Mesenchymal stem cell (in vitro differentiated cells and primary cell): ENCODE results near the gene RERE.

ENCODE experiments used
- DNase-seq: peaks from one replicate; pipeline ENCODE4 v3.0.0-alpha.2; 2013
- H2AFZ ChIP-seq: one replicate; pipeline ENCODE4 v1.6.1; 2013; ENCODE audit warnings: low read depth, mild to moderate bottlenecking, control low read depth, inconsistent platforms, low read length, moderate library complexity
- H2AK5ac ChIP-seq: 2 replicates; pipeline ENCODE4 v1.6.1; 2013; ENCODE audit warnings: low read length, moderate library complexity, mild to moderate bottlenecking, inconsistent platforms; ENCODE audit not compliant: severe bottlenecking
- H2BK120ac ChIP-seq: one replicate; pipeline ENCODE4 v1.6.1; 2013; ENCODE audit warnings: low read depth, mild to moderate bottlenecking, inconsistent platforms, low read length, moderate library complexity
- H2BK12ac ChIP-seq, 2 experiments: one replicate each; pipeline ENCODE4 v1.6.1; 2013; ENCODE audit warnings: inconsistent platforms in 2 of 2, low read length in 2 of 2, mild to moderate bottlenecking in 2 of 2, moderate library complexity in 2 of 2, control low read depth in 1 of 2
- H2BK15ac ChIP-seq: one replicate; pipeline ENCODE4 v1.6.1; 2013; ENCODE audit warnings: mild to moderate bottlenecking, low read depth, inconsistent platforms; ENCODE audit not compliant: poor library complexity, severe bottlenecking
- H2BK5ac ChIP-seq: 2 replicates; pipeline ENCODE4 v1.6.1; 2013; ENCODE audit warnings: low read depth, mild to moderate bottlenecking, low read length, control low read depth, inconsistent platforms; ENCODE audit not compliant: poor library complexity, severe bottlenecking
- H3K14ac ChIP-seq, 2 experiments: one replicate each; pipeline ENCODE4 v1.6.1; 2013; ENCODE audit warnings: inconsistent platforms in 2 of 2, low read length in 2 of 2, control low read depth in 1 of 2, mild to moderate bottlenecking in 1 of 2, moderate library complexity in 1 of 2
- H3K18ac ChIP-seq, 2 experiments: one replicate each; pipeline ENCODE4 v1.6.1; 2013; ENCODE audit warnings: inconsistent platforms in 2 of 2, low read length in 2 of 2, control low read depth in 1 of 2, low read depth in 1 of 2, mild to moderate bottlenecking in 1 of 2
- H3K23ac ChIP-seq, 2 experiments: one replicate each; pipeline ENCODE4 v1.6.1; 2013; ENCODE audit warnings: inconsistent platforms in 2 of 2, low read length in 2 of 2, mild to moderate bottlenecking in 2 of 2, moderate library complexity in 2 of 2, control low read depth in 1 of 2
- H3K27ac ChIP-seq: 2 replicates; pipeline ENCODE4 v1.5.1; 2013; ENCODE audit warnings: mild to moderate bottlenecking, moderate library complexity, low read length, control low read depth, inconsistent platforms; ENCODE audit not compliant: poor library complexity, severe bottlenecking
- H3K27me3 ChIP-seq, 2 experiments: 2 replicates each; pipeline versions ENCODE4 v1.6.1 to v1.7.0; 2013; ENCODE audit warnings: low read length in 2 of 2, mild to moderate bottlenecking in 2 of 2, moderate library complexity in 2 of 2, control low read depth in 1 of 2, inconsistent platforms in 1 of 2; ENCODE audit not compliant: control insufficient read depth in 1 of 2, insufficient read depth in 1 of 2
- H3K36me3 ChIP-seq, 2 experiments: 2 replicates each; pipeline versions ENCODE4 v1.6.1 to v1.7.0; 2013; ENCODE audit warnings: low read length in 2 of 2, control low read depth in 1 of 2, inconsistent platforms in 1 of 2, low read depth in 1 of 2, mild to moderate bottlenecking in 1 of 2; ENCODE audit not compliant: insufficient read depth in 2 of 2, control insufficient read depth in 1 of 2
- H3K4ac ChIP-seq, 2 experiments: one replicate each; pipeline ENCODE4 v1.6.1; 2013; ENCODE audit warnings: inconsistent platforms in 2 of 2, low read length in 2 of 2, mild to moderate bottlenecking in 2 of 2, moderate library complexity in 2 of 2, control low read depth in 1 of 2, low read depth in 1 of 2
- H3K4me1 ChIP-seq: 2 replicates; pipeline ENCODE4 v1.6.1; 2013; ENCODE audit warnings: low read depth, low read length, control low read depth; ENCODE audit not compliant: control insufficient read depth, insufficient read depth
- H3K4me2 ChIP-seq: 2 replicates; pipeline ENCODE4 v1.6.1; 2013; ENCODE audit warnings: low read length, mild to moderate bottlenecking, inconsistent platforms; ENCODE audit not compliant: poor library complexity, severe bottlenecking
- H3K4me3 ChIP-seq, 2 experiments: 2 replicates each; pipeline versions ENCODE4 v1.5.1 to v1.7.0; 2013; ENCODE audit warnings: low read length in 2 of 2, mild to moderate bottlenecking in 2 of 2, control low read depth in 1 of 2, low read depth in 1 of 2; ENCODE audit not compliant: insufficient read depth in 1 of 2
- H3K79me1 ChIP-seq: replicated peaks from 2 replicates; pipeline ENCODE4 v1.6.1; 2013; ENCODE audit warnings: mild to moderate bottlenecking, control low read depth, low read length, inconsistent platforms; ENCODE audit not compliant: poor library complexity, severe bottlenecking
- H3K9ac ChIP-seq: 2 replicates; pipeline ENCODE4 v1.7.0; 2013; ENCODE audit warnings: mild to moderate bottlenecking, low read length, moderate library complexity
- H3K9me3 ChIP-seq: 2 replicates; pipeline ENCODE4 v1.7.0; 2013; ENCODE audit warnings: mild to moderate bottlenecking, low read length; ENCODE audit not compliant: control insufficient read depth
- H4K8ac ChIP-seq: one replicate; pipeline ENCODE4 v1.6.1; 2013; ENCODE audit warnings: inconsistent platforms, mild to moderate bottlenecking, low read length, moderate library complexity
- H4K91ac ChIP-seq: one replicate; pipeline ENCODE4 v1.6.1; 2013; ENCODE audit warnings: mild to moderate bottlenecking, low read length, inconsistent platforms
- WGBS: methylation state at CpG from one replicate; pipeline ENCODE4 v1.1.7; 2013; ENCODE audit warnings: mixed read lengths; 5-methylcytosine and 5-hydroxymethylcytosine counted together

The RERE gene

DNA sequence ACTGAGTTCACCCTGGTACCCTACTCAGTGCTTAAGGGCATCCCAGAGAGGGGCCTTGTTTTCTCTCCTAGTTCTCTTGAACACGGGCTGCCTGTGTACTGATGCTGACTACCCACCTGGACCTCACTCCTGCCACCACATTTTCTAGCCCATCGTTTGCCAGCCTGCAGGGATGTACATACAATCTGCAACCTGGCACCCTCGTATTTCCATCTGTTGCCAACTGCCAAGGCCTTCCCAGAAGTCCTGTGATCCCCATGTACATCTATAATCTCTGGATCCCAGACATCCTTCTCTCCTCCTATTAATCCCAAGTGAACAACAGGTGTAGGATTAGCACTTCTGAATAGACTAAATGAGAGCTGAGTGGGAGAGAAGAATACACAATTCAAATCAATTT, 287.5 kb downstream of the RERE start:
- no peak overlapping the region for H3K14ac ChIP-seq
- no peak overlapping the region for H3K27ac ChIP-seq
- no peak overlapping the region for H2AK5ac ChIP-seq
- H3K4me1 ChIP-seq: peaks cover 5% of the 10 kb centered on the region
- H4K91ac ChIP-seq: no peak overlapping the region
- 99% methylated on average over 3 of the region's 3 CpGs for WGBS
- H2BK15ac ChIP-seq: no peak overlapping the region
- no peak overlapping the region for H3K9ac ChIP-seq
- H3K9me3 ChIP-seq: no peaks in the 10 kb centered on the region
- no peaks in the 10 kb centered on the region for H3K27me3 ChIP-seq
- H3K79me1 ChIP-seq: peaks cover 11% of the 10 kb centered on the region
- H3K23ac ChIP-seq: no peak overlapping the region
- H3K36me3 ChIP-seq: peaks cover 0 to 4% of the 10 kb centered on the region in 2 experiments
- H2BK5ac ChIP-seq: no peak overlapping the region
- no peak overlapping the region for H3K4ac ChIP-seq
- no peak overlapping the region for H3K18ac ChIP-seq
- H4K8ac ChIP-seq: no peak overlapping the region
- H3K4me2 ChIP-seq: no peak overlapping the region
- no peak overlapping the region for H2BK120ac ChIP-seq
- DNase-seq: no peak
- H2BK12ac ChIP-seq: no peak overlapping the region
- no peak overlapping the region for H3K4me3 ChIP-seq
- no peak overlapping the region for H2AFZ ChIP-seq

DNA sequence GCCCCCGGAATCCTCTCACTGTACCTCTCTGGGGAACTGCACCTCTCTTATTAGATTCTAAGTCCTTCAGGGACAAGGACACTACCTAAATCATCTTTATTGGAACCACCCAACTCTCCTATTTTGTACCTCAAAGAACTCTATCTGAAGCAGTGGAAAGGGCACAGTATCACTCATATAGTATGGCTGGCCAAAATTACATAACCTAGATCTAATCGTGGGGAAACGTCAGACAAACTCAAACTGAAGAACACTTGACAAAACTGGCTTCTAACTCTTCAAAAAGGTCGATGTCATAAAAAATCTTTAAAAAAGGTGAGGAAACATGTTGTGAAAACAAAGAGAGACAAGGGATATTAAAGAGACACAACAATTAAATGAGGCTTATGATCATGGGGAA, 289.5 kb downstream of the RERE start:
- Histone ChIP-seq H2AK5ac (no peak overlapping the region), H3K23ac (no peak overlapping the region), H3K9me3 (no peaks in the 10 kb centered on the region), H3K27me3 (no peaks in the 10 kb centered on the region), H2BK12ac (peak overlapping the region in 1 of 2 experiments; percentile 61), H2BK15ac (no peak overlapping the region), H3K4ac (peak overlapping the region in 1 of 2 experiments; percentile 11), H3K4me2 (no peak overlapping the region), H2BK120ac (no peak overlapping the region), H2BK5ac (no peak overlapping the region), H4K91ac (no peak overlapping the region), H3K9ac (no peak overlapping the region), H3K18ac (no peak overlapping the region), H3K14ac (no peak overlapping the region), H3K79me1 (peaks cover 11% of the 10 kb centered on the region), H4K8ac (peak overlapping the region; percentile 58), H3K27ac (no peak overlapping the region), H3K4me3 (no peak overlapping the region), H2AFZ (no peak overlapping the region), H3K4me1 (peaks cover 5% of the 10 kb centered on the region), H3K36me3 (peaks cover 0 to 5% of the 10 kb centered on the region in 2 experiments)
- 89% methylated on average over 3 of the region's 4 CpGs for WGBS
- no peak for DNase-seq

DNA sequence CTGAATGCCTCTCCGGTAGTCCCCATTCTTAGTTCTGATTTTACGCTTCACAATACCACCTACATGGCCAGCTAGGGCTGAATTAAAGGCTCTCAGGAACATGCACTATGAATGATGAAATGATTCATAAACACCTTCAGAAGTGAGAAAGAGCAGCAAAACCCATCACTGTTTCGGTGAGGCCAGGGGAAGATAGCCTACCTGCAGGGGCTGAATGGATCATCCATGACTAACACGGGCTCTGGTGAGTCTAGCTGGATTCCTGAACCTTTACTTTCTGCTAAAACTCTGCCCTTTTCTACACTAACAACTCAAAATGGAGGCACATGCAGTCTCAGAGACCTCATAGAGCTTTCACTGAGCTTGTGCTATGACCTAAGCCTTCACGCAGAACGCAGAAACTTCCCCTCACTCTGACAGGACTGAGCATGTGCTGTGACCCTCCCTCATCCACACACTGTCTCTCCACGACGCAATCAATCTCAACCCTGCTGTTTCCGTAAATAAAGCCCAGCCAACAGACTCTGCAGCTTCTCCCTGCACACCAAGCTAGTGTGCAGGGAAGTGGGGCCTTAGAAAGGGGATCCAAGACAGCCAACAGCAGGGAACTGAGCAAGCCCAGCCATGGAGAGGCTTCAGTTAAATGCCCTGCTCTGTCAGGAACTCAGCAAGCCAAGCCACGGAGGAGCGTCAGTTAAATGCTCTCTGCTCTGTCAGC, 291.7 kb downstream of the RERE start:
- H2BK120ac ChIP-seq: no peak overlapping the region
- 22% methylated on average over 9 of the region's 11 CpGs for WGBS

DNA sequence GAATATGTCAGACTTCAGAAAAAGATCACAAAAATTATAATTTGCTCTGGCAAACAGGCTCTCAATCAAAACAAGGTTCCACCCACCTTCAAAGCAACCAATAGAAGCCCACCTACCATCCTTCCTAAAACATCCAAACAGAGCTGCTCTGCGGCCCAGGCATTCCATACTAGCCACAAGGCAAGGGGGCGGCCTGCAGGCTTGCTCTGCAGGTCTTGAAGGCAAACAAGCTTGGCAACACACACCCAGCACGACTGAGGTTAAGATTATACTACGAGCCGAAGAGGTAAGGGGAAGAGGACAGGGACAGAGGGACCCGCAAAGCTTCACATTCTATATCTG, 292.3 kb downstream of the RERE start:
- Histone ChIP-seq H2BK15ac (no peak overlapping the region), H3K4me3 (peak overlapping the region in 1 of 2 experiments; percentile 88), H3K4ac (no peak overlapping the region), H3K27ac (peak overlapping the region; percentile 63), H3K4me1 (peaks cover 5% of the 10 kb centered on the region), H4K8ac (no peak overlapping the region), H2AK5ac (no peak overlapping the region), H3K9ac (peak overlapping the region; percentile 91), H3K23ac (no peak overlapping the region), H2BK5ac (no peak overlapping the region), H3K27me3 (no peaks in the 10 kb centered on the region), H2AFZ (no peak overlapping the region), H3K14ac (no peak overlapping the region), H3K4me2 (peak overlapping the region; percentile 52), H3K9me3 (no peaks in the 10 kb centered on the region), H4K91ac (no peak overlapping the region), H3K79me1 (peaks cover 16% of the 10 kb centered on the region), H3K36me3 (peaks cover 5 to 9% of the 10 kb centered on the region in 2 experiments), H2BK120ac (no peak overlapping the region), H2BK12ac (no peak overlapping the region), H3K18ac (no peak overlapping the region)
- DNase-seq: peak; percentile 47
- WGBS: 39% methylated on average over 6 of the region's 6 CpGs

More for the DNA sequence above, 291.7 kb downstream of the RERE start:
- peak overlapping the region; percentile 10 to 16 for H3K18ac ChIP-seq
- H3K4me3 ChIP-seq: peak overlapping the region; percentile 11 to 88
- H3K4ac ChIP-seq: no peak overlapping the region
- H4K8ac ChIP-seq: no peak overlapping the region
- H4K91ac ChIP-seq: no peak overlapping the region
- no peak overlapping the region for H3K23ac ChIP-seq
- peak; percentile 98 for DNase-seq
- no peaks in the 10 kb centered on the region for H3K27me3 ChIP-seq
- H2BK5ac ChIP-seq: no peak overlapping the region
- peaks cover 5 to 9% of the 10 kb centered on the region in 2 experiments for H3K36me3 ChIP-seq
- peaks cover 5% of the 10 kb centered on the region for H3K4me1 ChIP-seq
- peaks cover 15% of the 10 kb centered on the region for H3K79me1 ChIP-seq
- no peak overlapping the region for H2BK15ac ChIP-seq
- no peak overlapping the region for H2AK5ac ChIP-seq
- no peak overlapping the region for H2BK12ac ChIP-seq
- peak overlapping the region; percentile 91 for H3K9ac ChIP-seq
- no peak overlapping the region for H2AFZ ChIP-seq
- H3K14ac ChIP-seq: no peak overlapping the region
- H3K4me2 ChIP-seq: peak overlapping the region; percentile 52
- no peaks in the 10 kb centered on the region for H3K9me3 ChIP-seq
- H3K27ac ChIP-seq: peak overlapping the region; percentile 63
